ENCODE results near the gene FBXO31. TPM values are rescaled to one million over a fixed set of nuclear protein-coding genes. Genes with fewer than 3 reads are reported as not detected.
"Not testable (repeated sequence)": the region's sequence is repeated elsewhere in the genome, so short reads cannot be mapped to it uniquely, and the experiment has no call there.

The FBXO31 gene
- total RNA-seq, 1 donor from 2014 or later, result 27.1 TPM

- intact Hi-C loops (cut with micrococcal nuclease), result no loop called here
- Mint-ChIP-seq H3K27ac (no peak overlapping the region), H3K4me1 (peaks cover 14% of the 10 kb centered on the region), H3K27me3 (no peaks in the 10 kb centered on the region), H3K36me3 (ENCODE audit: low read depth) (peaks cover 61% of the 10 kb centered on the region), H3K9me3 (no peaks in the 10 kb centered on the region), H3K4me3 (no peak overlapping the region)
- CTCF ChIA-PET, result no interaction called here
- DNase-seq (no peak), ATAC-seq (ENCODE audit: low read depth) (no peak)
- TF ChIP-seq CTCF (IDR thresholded peaks at IDR 0.05), result no peak
- POLR2A ChIA-PET, result no interaction called here
Measured at GRCh38 chr16:87340198-87340597, 43.4 kb downstream of the FBXO31 start.

GRCh38 chr16:87339724-87340105, 43.9 kb downstream of the FBXO31 start:
- H3K27ac Mint-ChIP-seq; H3K9me3 Mint-ChIP-seq; CTCF ChIA-PET; intact Hi-C loops (cut with micrococcal nuclease); H3K27me3 Mint-ChIP-seq; POLR2A ChIA-PET; H3K4me3 Mint-ChIP-seq; DNase-seq; ATAC-seq (ENCODE audit: low read depth): not testable (repeated sequence)
- Mint-ChIP-seq H3K4me1 (peaks cover 12% of the 10 kb centered on the region), H3K36me3 (ENCODE audit: low read depth) (peaks cover 64% of the 10 kb centered on the region)

GRCh38 chr16:87339086-87339723, 44.4 kb downstream of the FBXO31 start:
- Mint-ChIP-seq H3K4me3 (no peak overlapping the region), H3K36me3 (ENCODE audit: low read depth) (peaks cover 66% of the 10 kb centered on the region), H3K27ac (no peak overlapping the region), H3K4me1 (peaks cover 12% of the 10 kb centered on the region), H3K27me3 (no peaks in the 10 kb centered on the region), H3K9me3 (no peaks in the 10 kb centered on the region)
- ChIA-PET CTCF (no interaction called here), POLR2A (no interaction called here)
- TF ChIP-seq CTCF (IDR thresholded peaks at IDR 0.05), result no peak
- DNase-seq (no peak), ATAC-seq (ENCODE audit: low read depth) (no peak)
- intact Hi-C loops (cut with micrococcal nuclease), result no loop called here

- ChIA-PET POLR2A (no interaction called here), CTCF (no interaction called here)
- intact Hi-C loops (cut with micrococcal nuclease), result no loop called here
- H3K36me3 Mint-ChIP-seq (ENCODE audit: low read depth), result peaks cover 60% of the 10 kb centered on the region
- H3K27me3 Mint-ChIP-seq, result no peaks in the 10 kb centered on the region
- H3K4me3 Mint-ChIP-seq, result no peak overlapping the region
- no peak overlapping the region for H3K27ac Mint-ChIP-seq
- no peak for DNase-seq
- no peak for ATAC-seq (ENCODE audit: low read depth)
- H3K9me3 Mint-ChIP-seq, result no peaks in the 10 kb centered on the region
- TF ChIP-seq CTCF (IDR thresholded peaks at IDR 0.05), result no peak
- peaks cover 12% of the 10 kb centered on the region for H3K4me1 Mint-ChIP-seq
Measured at GRCh38 chr16:87338155-87338765, 45.3 kb downstream of the FBXO31 start.

GRCh38 chr16:87337262-87337771, 46.3 kb downstream of the FBXO31 start:
- DNase-seq (no peak), ATAC-seq (ENCODE audit: low read depth) (no peak)
- no peak for TF ChIP-seq CTCF (IDR thresholded peaks at IDR 0.05)
- intact Hi-C loops (cut with micrococcal nuclease), result no loop called here
- POLR2A ChIA-PET, result no interaction called here
- H3K27ac Mint-ChIP-seq, result no peak overlapping the region
- H3K4me3 Mint-ChIP-seq, result no peak overlapping the region
- no peaks in the 10 kb centered on the region for H3K27me3 Mint-ChIP-seq
- CTCF ChIA-PET, result no interaction called here
- peaks cover 12% of the 10 kb centered on the region for H3K4me1 Mint-ChIP-seq
- H3K36me3 Mint-ChIP-seq (ENCODE audit: low read depth), result peaks cover 60% of the 10 kb centered on the region
- no peaks in the 10 kb centered on the region for H3K9me3 Mint-ChIP-seq

Measured in activated B cell treated with CpG ODN at 0.5 μM for 24 hours (primary cell).